ENCODE measurements around the gene GPR142. TPM values are rescaled to one million over a fixed set of nuclear protein-coding genes. Genes with fewer than 3 reads are reported as not detected.

The GPR142 gene
- total and polyA plus RNA-seq, 11 donors, result not detected

GRCh38 chr17:74325743-74326379, 41.4 kb upstream of the GPR142 start, which contains the start of gene KIF19:
TSS of gene KIF19 (plus strand) at chr17:74326226. CDS start at chr17:74326350, 124 bp downstream.
- Histone ChIP-seq H3K27ac (peak within 1 kb of the TSS in 10 of 12 donors; percentile 6 to 53 (median 38)), H3K4me1 (peaks cover 7 to 30% (median 15%) of the 10 kb centered on the region in 12 donors), H3K4me3 (peak within 1 kb of the TSS; percentile 9 to 61 (median 52)), H3K9me3 (no peaks in the 10 kb centered on the region), H3K27me3 (peaks cover 0 to 18% (median 0%) of the 10 kb centered on the region in 9 donors), H3K36me3 (no peaks in the 10 kb centered on the region)
- 1 to 8% (median 3%) methylated on average over 24 to 73 of the region's 73 CpGs for WGBS, 4 donors
- DNase-seq (peak; percentile 48 to 81 (median 54)), ATAC-seq (peak in 3 of 4 donors; percentile 80 to 93 (median 81))
- no peak for TF ChIP-seq CTCF (IDR thresholded peaks at IDR 0.05)
- no peak for TF ChIP-seq POLR2A (IDR thresholded peaks at IDR 0.05)
- intact Hi-C loops (cut with DNase I), result no loop called here

GRCh38 chr17:74326506-74326905, 40.8 kb upstream of the GPR142 start:
- H3K27ac ChIP-seq, result no peak overlapping the region
- H3K9me3 ChIP-seq, result no peaks in the 10 kb centered on the region
- 31 to 46% (median 38%) methylated on average over 6 to 10 of the region's 10 CpGs for WGBS, 4 donors
- no peak for TF ChIP-seq POLR2A (IDR thresholded peaks at IDR 0.05)
- no peak for TF ChIP-seq CTCF (IDR thresholded peaks at IDR 0.05)
- H3K4me3 ChIP-seq, result peak overlapping the region in 11 of 12 donors; percentile 43 to 61 (median 52)
- H3K4me1 ChIP-seq, result peaks cover 7 to 30% (median 15%) of the 10 kb centered on the region in 12 donors
- ATAC-seq (no peak), DNase-seq (no peak)
- no peaks in the 10 kb centered on the region for H3K36me3 ChIP-seq
- peaks cover 0 to 18% (median 0%) of the 10 kb centered on the region in 9 donors for H3K27me3 ChIP-seq
- intact Hi-C loops (cut with DNase I), result no loop called here

GRCh38 chr17:74328487-74328886, 38.8 kb upstream of the GPR142 start:
- H3K27me3 ChIP-seq, result peaks cover 0 to 18% (median 0%) of the 10 kb centered on the region in 9 donors
- peaks cover 7 to 30% (median 15%) of the 10 kb centered on the region in 12 donors for H3K4me1 ChIP-seq
- intact Hi-C loops (cut with DNase I), result no loop called here
- WGBS, 4 donors, result 96 to 100% (median 97%) methylated on average over 3 of the region's 3 CpGs
- no peak overlapping the region for H3K27ac ChIP-seq
- no peak overlapping the region for H3K4me3 ChIP-seq
- H3K9me3 ChIP-seq, result no peaks in the 10 kb centered on the region
- no peaks in the 10 kb centered on the region for H3K36me3 ChIP-seq
- TF ChIP-seq POLR2A (IDR thresholded peaks at IDR 0.05), result no peak
- DNase-seq, result no peak
- no peak for ATAC-seq

GRCh38 chr17:74329378-74329777, 37.9 kb upstream of the GPR142 start:
- DNase-seq (no peak), ATAC-seq (no peak)
- Histone ChIP-seq H3K36me3 (no peaks in the 10 kb centered on the region), H3K27me3 (peaks cover 0 to 18% (median 0%) of the 10 kb centered on the region in 9 donors), H3K27ac (no peak overlapping the region), H3K4me1 (peaks cover 7 to 30% (median 15%) of the 10 kb centered on the region in 12 donors), H3K4me3 (no peak overlapping the region), H3K9me3 (peaks cover 0 to 2% (median 0%) of the 10 kb centered on the region in 12 donors)
- WGBS, 4 donors, result 75 to 86% (median 85%) methylated on average over 3 of the region's 3 CpGs
- no peak for TF ChIP-seq POLR2A (IDR thresholded peaks at IDR 0.05)
- no peak for TF ChIP-seq CTCF (IDR thresholded peaks at IDR 0.05)
- intact Hi-C loops (cut with DNase I), result no loop called here

All from heart left ventricle (tissue), 16 donors.